GM19452 (cell line): ENCODE measurements around the gene IRAK3.
"Not testable (repeated sequence)": the region's sequence is repeated elsewhere in the genome, so short reads cannot be mapped to it uniquely, and the experiment has no call there.

ENCODE experiments used
- ATAC-seq: cut with Tn5 transposase; IDR thresholded peaks from one replicate; pipeline ENCODE4 v1.9.1; 2021; ENCODE audit not compliant: unreplicated experiment

Gene IRAK3

GRCh38 chr12:66211573-66211972 is 22.6 kb downstream of the IRAK3 start:
- not testable (repeated sequence) for ATAC-seq

- ATAC-seq: not testable (repeated sequence)
These were observed 24.0 kb downstream of the IRAK3 start for GRCh38 chr12:66213011-66213410.

DNA sequence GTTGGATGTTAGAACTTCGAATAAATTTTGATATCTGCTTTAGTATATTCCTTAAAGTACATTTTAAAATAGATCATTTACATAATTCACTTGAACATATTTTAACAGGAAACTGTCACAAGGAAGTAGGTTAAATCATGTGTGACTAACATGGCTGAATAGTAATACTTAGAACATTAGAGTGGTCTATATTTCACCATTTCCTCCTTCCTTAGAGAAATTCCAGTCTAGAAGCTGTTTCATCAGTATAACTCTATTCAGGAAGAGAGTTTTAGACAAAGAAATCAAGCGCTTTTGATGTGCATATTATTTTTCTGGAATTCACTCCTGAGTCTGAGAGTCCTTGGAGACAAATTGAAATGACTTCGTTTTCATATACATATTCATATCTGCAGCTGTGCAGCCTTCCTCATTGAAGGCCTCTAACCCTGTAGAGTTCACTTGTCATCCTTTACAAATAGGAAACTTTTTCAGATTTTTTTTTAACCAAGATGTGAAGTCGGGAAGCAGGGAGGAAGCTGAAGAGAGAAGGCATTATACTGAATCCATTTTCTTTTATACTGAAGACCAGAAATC is 28.4 kb downstream of the IRAK3 start:
- ATAC-seq: no peak

DNA sequence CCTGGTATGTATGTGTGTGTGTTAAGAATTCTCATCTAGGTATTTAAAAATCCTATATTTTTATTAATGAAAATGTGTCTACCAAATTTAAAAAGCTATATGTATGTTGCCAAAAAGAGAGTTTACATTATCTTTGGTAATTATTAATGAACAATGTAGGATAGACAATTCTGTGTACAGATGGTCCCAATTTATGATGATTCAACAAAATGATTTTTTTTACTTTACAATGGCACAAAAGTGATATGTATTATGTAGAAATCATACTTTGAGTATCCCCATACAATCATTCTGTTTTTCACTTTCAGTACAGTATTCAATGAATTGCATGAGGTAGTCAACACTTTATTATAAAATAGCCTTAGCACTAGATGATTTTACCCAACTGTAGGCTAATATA is 39.4 kb downstream of the IRAK3 start:
- ATAC-seq: no peak

DNA sequence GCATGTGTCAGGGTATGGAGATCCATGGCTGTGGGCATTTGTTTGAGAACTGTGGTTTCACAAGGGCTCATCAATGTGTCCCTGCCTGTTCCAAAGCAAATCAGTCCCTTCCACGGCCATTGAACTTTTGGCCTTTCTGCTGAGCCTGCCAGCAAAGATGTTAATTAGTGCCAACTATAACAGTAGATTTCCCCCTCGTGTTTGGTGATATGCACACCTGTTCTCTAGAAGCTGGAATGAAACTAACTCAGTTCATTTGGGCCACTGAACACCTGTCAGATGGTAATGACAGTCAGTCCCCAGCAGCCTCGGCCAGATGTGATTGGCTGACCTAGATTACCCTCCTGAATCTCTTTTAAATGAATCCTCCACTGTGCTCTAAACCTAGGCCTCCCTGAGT is 43.2 kb downstream of the IRAK3 start:
- ATAC-seq: no peak

- ATAC-seq: peak; percentile 96
These were observed 45.2 kb downstream of the IRAK3 start for GRCh38 chr12:66234037-66234693.

DNA sequence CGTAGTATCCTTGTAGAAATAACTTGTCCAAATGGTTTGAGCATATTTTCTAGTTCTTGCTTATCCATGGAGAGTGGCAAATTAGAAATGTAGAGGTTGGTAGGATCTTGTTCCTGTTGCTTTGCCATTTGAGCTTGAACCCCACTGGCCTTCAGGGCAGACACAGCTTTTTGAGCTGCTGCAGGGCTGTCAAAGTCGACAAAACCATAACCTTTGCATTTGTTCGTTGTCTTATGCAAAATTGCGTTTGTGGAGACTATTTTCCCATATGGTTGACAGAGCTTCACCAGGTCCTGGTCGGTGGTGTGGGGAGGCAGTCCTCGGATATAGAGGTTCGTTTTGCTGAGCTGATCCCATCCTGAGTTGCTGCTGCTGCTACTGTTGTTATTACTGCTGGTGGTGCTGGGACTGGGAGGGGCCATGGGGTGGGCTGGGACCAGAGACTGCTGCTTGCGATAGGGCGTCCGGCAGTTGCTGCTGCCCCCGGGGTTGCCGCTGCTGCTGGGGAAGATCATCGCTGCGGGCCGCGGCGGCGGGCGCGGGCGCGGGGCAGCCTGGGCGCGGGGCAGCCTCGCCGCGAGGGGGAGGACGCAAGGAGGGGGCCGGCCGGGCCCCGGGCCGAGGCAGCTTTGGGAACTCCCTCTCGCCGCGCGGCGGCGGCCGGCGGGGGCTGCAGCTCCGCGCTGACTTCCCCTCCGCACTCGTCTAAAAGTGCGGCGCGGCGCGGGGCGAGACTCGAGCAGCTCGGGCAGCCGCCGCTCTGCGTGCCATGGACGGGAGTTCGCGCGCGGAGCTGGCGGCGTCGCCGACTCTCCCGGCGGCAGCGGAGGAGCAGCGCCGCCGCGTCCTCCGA is 46.0 kb downstream of the IRAK3 start:
- peak; percentile 38 for ATAC-seq

GRCh38 chr12:66235626-66236281 is 46.7 kb downstream of the IRAK3 start:
- no peak for ATAC-seq

DNA sequence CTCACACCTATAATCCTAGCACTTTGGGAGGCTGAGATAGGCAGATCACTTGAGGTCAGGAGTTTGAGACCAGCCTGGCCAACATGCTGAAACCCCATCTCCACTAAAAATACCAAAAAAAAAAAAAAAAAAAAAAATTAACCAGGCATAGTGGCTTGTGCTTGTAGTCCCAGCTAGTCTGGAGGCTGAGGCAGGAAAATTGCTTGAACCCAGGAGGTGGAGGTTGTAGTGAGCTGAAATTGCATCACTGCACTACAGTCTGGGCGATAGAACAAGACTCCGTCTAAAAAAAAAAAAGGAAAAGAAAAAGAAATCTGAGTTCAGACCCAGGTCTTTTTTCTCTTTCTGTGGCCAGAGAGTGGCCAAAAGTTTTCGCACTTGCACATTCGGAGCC is 47.3 kb downstream of the IRAK3 start:
- not testable (repeated sequence) for ATAC-seq

GRCh38 chr12:66236969-66237368 is 48.0 kb downstream of the IRAK3 start:
- no peak for ATAC-seq

- no peak for ATAC-seq
These were observed 48.6 kb downstream of the IRAK3 start for GRCh38 chr12:66237505-66238175.

DNA sequence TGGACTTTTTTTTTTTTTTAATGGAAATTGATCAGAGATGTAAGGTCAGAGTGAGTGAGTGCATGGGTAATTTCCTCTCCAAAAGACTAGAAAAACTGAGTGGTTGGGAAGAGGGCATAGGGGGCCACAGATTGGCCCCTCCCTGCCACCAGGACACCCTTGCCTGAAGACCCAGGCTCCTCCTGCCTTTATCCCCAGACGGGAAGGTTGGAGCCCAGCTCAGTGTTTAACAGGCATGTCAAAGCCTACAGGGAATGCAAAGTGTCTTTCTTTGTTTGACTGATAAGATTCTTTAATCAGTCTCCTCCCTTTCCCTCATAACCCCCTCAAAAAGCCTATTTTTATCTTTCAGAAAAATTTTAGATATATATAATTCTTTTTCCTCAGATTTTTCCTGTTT is 50.3 kb downstream of the IRAK3 start:
- ATAC-seq: no peak

DNA sequence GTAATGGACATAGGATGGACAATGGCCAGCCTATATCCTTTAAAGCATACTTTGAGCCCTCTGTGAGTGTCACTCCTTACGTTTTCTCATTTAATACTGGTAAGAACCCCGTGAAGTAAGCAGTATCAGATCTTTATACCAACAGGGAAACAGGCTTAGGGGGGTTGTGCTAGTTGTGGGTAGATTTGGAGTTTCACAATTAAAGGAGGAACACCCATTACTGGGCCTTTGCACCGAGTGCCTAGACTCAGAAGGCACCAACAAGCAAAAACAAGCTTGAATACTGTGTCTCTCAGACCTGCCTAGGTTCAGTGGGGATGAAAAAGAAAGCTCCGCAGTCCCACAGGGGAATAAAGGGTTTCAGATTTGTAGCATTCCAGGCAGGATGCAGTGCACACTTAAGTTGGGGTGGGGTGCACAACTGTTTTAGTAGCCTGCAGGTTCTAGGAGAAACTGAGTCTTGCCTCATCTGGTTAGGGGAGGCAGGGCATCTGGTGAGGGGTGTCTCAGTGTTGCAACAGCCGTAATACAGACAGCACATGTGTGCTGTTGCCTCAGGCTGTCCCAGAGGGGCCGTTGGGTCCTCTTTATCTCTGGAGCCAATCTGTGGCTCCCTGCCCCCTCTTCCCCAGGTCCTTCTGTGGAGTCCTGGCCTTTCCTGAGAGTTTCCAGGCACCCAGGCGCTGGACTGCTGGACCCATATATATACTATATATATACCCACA is 51.2 kb downstream of the IRAK3 start:
- ATAC-seq: no peak

GRCh38 chr12:66241061-66242043 is 52.3 kb downstream of the IRAK3 start:
- no peak for ATAC-seq

DNA sequence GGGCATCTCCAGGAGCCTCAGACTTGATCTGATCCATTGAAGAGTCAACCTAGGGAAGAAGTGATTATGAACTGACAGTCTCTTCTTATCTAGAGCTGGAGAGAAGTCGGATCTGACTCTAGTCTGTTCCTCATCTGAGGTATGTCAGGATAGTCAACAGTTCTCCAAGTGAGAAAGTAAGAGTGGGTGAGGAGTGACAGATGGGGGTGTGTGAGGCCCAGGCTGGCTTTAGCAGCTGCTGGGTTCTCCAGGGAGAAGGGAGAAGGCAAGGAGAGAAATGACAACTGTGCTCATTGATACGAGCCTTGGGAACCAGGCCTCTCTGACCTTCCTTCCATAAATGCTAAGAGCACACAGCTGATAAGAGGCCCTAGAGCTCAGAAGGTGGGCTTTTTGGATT is 53.3 kb downstream of the IRAK3 start:
- ATAC-seq: no peak

- ATAC-seq: no peak
These were observed 54.9 kb downstream of the IRAK3 start for GRCh38 chr12:66243911-66244310.

DNA sequence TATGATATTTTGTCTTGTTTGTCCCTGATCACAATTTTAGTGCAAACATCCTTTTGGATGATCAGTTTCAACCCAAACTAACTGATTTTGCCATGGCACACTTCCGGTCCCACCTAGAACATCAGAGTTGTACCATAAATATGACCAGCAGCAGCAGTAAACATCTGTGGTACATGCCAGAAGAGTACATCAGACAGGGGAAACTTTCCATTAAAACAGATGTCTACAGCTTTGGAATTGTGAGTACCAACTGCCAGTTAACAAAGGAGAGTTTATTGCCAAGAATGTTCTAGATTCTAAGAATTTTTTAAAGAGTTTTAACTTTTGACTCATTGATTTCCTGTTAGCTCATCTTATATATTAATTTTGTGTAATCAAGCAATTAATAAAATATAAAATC is 55.4 kb downstream of the IRAK3 start:
- no peak for ATAC-seq

GRCh38 chr12:66247741-66248140 is 58.7 kb downstream of the IRAK3 start:
- ATAC-seq: no peak

DNA sequence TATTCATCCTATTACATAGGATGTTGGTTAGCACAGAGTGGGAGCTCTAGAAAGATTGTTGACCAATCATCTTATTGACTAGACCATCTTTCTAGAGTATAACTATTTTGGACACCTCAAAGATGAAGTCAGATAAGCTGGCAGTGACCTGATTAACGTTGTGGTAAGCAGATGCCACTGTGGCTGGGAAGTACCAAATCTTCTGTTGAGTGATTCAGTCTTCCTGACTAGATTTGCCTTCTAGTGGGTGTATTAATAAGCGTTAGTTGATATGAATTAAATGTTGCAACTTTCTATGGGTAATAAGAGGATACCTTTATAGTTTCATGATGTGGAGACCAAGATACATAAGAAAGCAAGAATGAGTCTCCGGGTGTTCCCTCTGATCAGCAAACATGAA is 62.0 kb downstream of the IRAK3 start:
- ATAC-seq: no peak
